ENCODE measurements around the gene FRAS1.
"Not testable (repeated sequence)": the region's sequence is repeated elsewhere in the genome, so short reads cannot be mapped to it uniquely, and the experiment has no call there.

FRAS1 gene

GRCh38 chr4:78174891-78175290 lies 117.8 kb downstream of the FRAS1 start:
- DNase-seq = no peak

GRCh38 chr4:78179196-78179595 lies 122.1 kb downstream of the FRAS1 start:
- DNase-seq = no peak

GRCh38 chr4:78181681-78182234 lies 124.6 kb downstream of the FRAS1 start:
- DNase-seq = not testable (repeated sequence)

GRCh38 chr4:78184584-78184983 lies 127.5 kb downstream of the FRAS1 start:
- no peak for DNase-seq

GRCh38 chr4:78185117-78185516 lies 128.0 kb downstream of the FRAS1 start:
- no peak for DNase-seq

- no peak for DNase-seq
Observed at GRCh38 chr4:78186597-78187543, 129.7 kb downstream of the FRAS1 start.

- no peak for DNase-seq
Observed at GRCh38 chr4:78190068-78190467, 132.9 kb downstream of the FRAS1 start.

GRCh38 chr4:78190595-78190994 lies 133.5 kb downstream of the FRAS1 start:
- DNase-seq = no peak

- no peak for DNase-seq
Observed at GRCh38 chr4:78197947-78198346, 140.8 kb downstream of the FRAS1 start.

- no peak for DNase-seq
Observed at GRCh38 chr4:78199984-78200383, 142.9 kb downstream of the FRAS1 start.

GRCh38 chr4:78200949-78201348 lies 143.8 kb downstream of the FRAS1 start:
- DNase-seq = no peak

- no peak for DNase-seq
Observed at GRCh38 chr4:78204176-78204575, 147.1 kb downstream of the FRAS1 start.

GRCh38 chr4:78205591-78205990 lies 148.5 kb downstream of the FRAS1 start:
- no peak for DNase-seq

- DNase-seq = no peak
Observed at GRCh38 chr4:78207541-78207940, 150.4 kb downstream of the FRAS1 start.

- no peak for DNase-seq
Observed at GRCh38 chr4:78207951-78208350, 150.8 kb downstream of the FRAS1 start.

- not testable (repeated sequence) for DNase-seq
Observed at GRCh38 chr4:78208896-78209295, 151.8 kb downstream of the FRAS1 start.

- no peak for DNase-seq
Observed at GRCh38 chr4:78210694-78211410, 153.7 kb downstream of the FRAS1 start.

- no peak for DNase-seq
Observed at GRCh38 chr4:78213218-78213617, 156.1 kb downstream of the FRAS1 start.

- no peak for DNase-seq
Observed at GRCh38 chr4:78214078-78214477, 157.0 kb downstream of the FRAS1 start.

GRCh38 chr4:78217557-78217956 lies 160.4 kb downstream of the FRAS1 start:
- DNase-seq = no peak

- no peak for DNase-seq
Observed at GRCh38 chr4:78218260-78218659, 161.1 kb downstream of the FRAS1 start.

GRCh38 chr4:78219825-78220224 lies 162.7 kb downstream of the FRAS1 start:
- DNase-seq = no peak

- no peak for DNase-seq
Observed at GRCh38 chr4:78220283-78220682, 163.2 kb downstream of the FRAS1 start.

Measured in GF-D8 (cell line).